CD14-positive monocyte (primary cell): Measurements from ENCODE around the gene HMGXB4. TPM values are rescaled to one million over a fixed set of nuclear protein-coding genes. Genes with fewer than 3 reads are reported as not detected.

Experiments
- DNase-seq, 3 donors: peaks; one replicate each; pipeline ENCODE4 v3.0.0-alpha.2; 2011 to 2022
- H2AFZ ChIP-seq: 2 replicates; pipeline ENCODE4 v1.6.0; 2012; ENCODE audit warnings: mild to moderate bottlenecking, low read depth, low read length, inconsistent platforms; ENCODE audit not compliant: insufficient read depth, poor library complexity, severe bottlenecking
- H3K27ac ChIP-seq, 2 donors: 1 replicate in 1 of 2; 2 replicates in 1 of 2; pipeline ENCODE4 v1.5.1; 2012 to 2013; ENCODE audit warnings: low read length in 2 of 2, control low read depth in 1 of 2, inconsistent platforms in 1 of 2, low read depth in 1 of 2, mild to moderate bottlenecking in 1 of 2
- H3K27me3 ChIP-seq, 2 donors: one replicate each; pipeline versions ENCODE4 v1.6.0 to v1.6.1; 2011 to 2013; ENCODE audit warnings: low read length in 2 of 2; ENCODE audit not compliant: control insufficient read depth in 2 of 2, insufficient read depth in 2 of 2
- H3K36me3 ChIP-seq, 2 donors: replicated peaks in 1 of 2; 1 replicate in 1 of 2; 2 replicates in 1 of 2; pipeline versions ENCODE4 v1.5.1 to v1.6.1; 2012 to 2013; ENCODE audit warnings: low read length in 2 of 2, control low read depth in 1 of 2, inconsistent platforms in 1 of 2, mild to moderate bottlenecking in 1 of 2; ENCODE audit not compliant: insufficient read depth in 2 of 2, control insufficient read depth in 1 of 2
- H3K4me1 ChIP-seq, 2 donors: 1 replicate in 1 of 2; 2 replicates in 1 of 2; pipeline versions ENCODE4 v1.5.1 to v1.6.1; 2012 to 2013; ENCODE audit warnings: low read length in 2 of 2, control low read depth in 1 of 2, inconsistent platforms in 1 of 2, mild to moderate bottlenecking in 1 of 2, moderate library complexity in 1 of 2; ENCODE audit not compliant: insufficient read depth in 2 of 2, control insufficient read depth in 1 of 2
- H3K4me2 ChIP-seq: replicated peaks from 2 replicates; pipeline ENCODE3; 2012; ENCODE audit warnings: low read length, moderate library complexity, mild to moderate bottlenecking; ENCODE audit not compliant: poor library complexity, severe bottlenecking; ENCODE audit errors: extremely low read depth
- H3K4me3 ChIP-seq, 3 experiments: fragments of 200-600 bp in 1 of 3; sonication (generic) in 1 of 3; replicated peaks in 1 of 3; 1 replicate in 2 of 3; 2 replicates in 1 of 3; pipeline ENCODE4 v1.5.1; 2011 to 2013; ENCODE audit warnings: low read length in 3 of 3, mild to moderate bottlenecking in 3 of 3, control low read depth in 2 of 3, low read depth in 2 of 3, inconsistent platforms in 1 of 3, moderate library complexity in 1 of 3
- H3K79me2 ChIP-seq: 2 replicates; pipeline ENCODE4 v1.6.0; 2012; ENCODE audit warnings: mild to moderate bottlenecking, control low read depth, inconsistent platforms, low read length, moderate library complexity; ENCODE audit not compliant: insufficient read depth
- H3K9ac ChIP-seq: 2 replicates; pipeline ENCODE4 v1.6.0; 2017; ENCODE audit warnings: low read length, mild to moderate bottlenecking; ENCODE audit not compliant: insufficient read depth, poor library complexity, severe bottlenecking
- H3K9me3 ChIP-seq, 2 donors: replicated peaks in 1 of 2; 1 replicate in 1 of 2; 2 replicates in 1 of 2; pipeline versions ENCODE4 v1.5.1 to v1.6.1; 2012 to 2013; ENCODE audit warnings: low read length in 2 of 2, control low read depth in 1 of 2; ENCODE audit not compliant: control insufficient read depth in 1 of 2, insufficient read depth in 1 of 2
- H4K20me1 ChIP-seq: 2 replicates; pipeline ENCODE4 v1.6.0; 2012; ENCODE audit warnings: mild to moderate bottlenecking, low read length, control low read depth, moderate library complexity; ENCODE audit not compliant: insufficient read depth
- H3K27ac Mint-ChIP-seq, 7 donors: one replicate each; pipeline ENCODE4 v1.8.0; 2020; ENCODE audit warnings: mild to moderate bottlenecking in 7 of 7, mixed read lengths in 7 of 7, moderate library complexity in 6 of 7, inconsistent platforms in 2 of 7
- H3K27me3 Mint-ChIP-seq, 3 donors: one replicate each; pipeline ENCODE4 v1.8.0; 2021 to 2022; ENCODE audit warnings: low read depth in 3 of 3, mild to moderate bottlenecking in 3 of 3, mixed read lengths in 3 of 3, moderate library complexity in 3 of 3, inconsistent platforms in 1 of 3
- H3K36me3 Mint-ChIP-seq, 2 donors: one replicate each; pipeline ENCODE4 v1.8.0; 2020; ENCODE audit warnings: mixed read lengths in 2 of 2, inconsistent platforms in 1 of 2, mild to moderate bottlenecking in 1 of 2
- H3K4me1 Mint-ChIP-seq: one replicate; pipeline ENCODE4 v1.8.0; 2020; ENCODE audit warnings: mild to moderate bottlenecking, mixed read lengths
- H3K4me3 Mint-ChIP-seq, 2 donors: one replicate each; pipeline ENCODE4 v1.8.0; 2020; ENCODE audit warnings: mild to moderate bottlenecking in 2 of 2, mixed read lengths in 2 of 2, moderate library complexity in 1 of 2
- H3K9me3 Mint-ChIP-seq, 7 donors: one replicate each; pipeline ENCODE4 v1.8.0; 2020 to 2022; ENCODE audit warnings: mixed read lengths in 7 of 7, mild to moderate bottlenecking in 6 of 7, moderate library complexity in 6 of 7, inconsistent platforms in 2 of 7
- CTCF ChIP-seq: fragments of 200-600 bp; IDR thresholded peaks from one replicate; pipeline ENCODE4 v1.8.0; 2022; ENCODE audit warnings: antibody characterized with exemption, mild to moderate bottlenecking
- WGBS: methylation state at CpG from one replicate; pipeline ENCODE4 v1.1.5; 2013; ENCODE audit warnings: missing lambda C conversion rate; ENCODE audit not compliant: insufficient coverage; 5-methylcytosine and 5-hydroxymethylcytosine counted together
- intact Hi-C, 2 donors: fragments of 100-400 bp; cut with micrococcal nuclease; formaldehyde crosslinking; loops; one replicate each; pipeline versions ENCODE4 v1.15.0 to v1.15.1; 2023
- polyA plus RNA-seq, 3 donors: library from polyadenylated mRNA; depleted of rRNA in 1 of 3; unstranded in 2 of 3; stranded (reverse) in 1 of 3; fragments of 300-500 nt in 2 of 3; fragments of >200 nt in 1 of 3; fragmentation: Illumina TruSeq in 2 of 3; gene quantifications; 1 replicate in 2 of 3; 2 replicates in 1 of 3; pipeline ENCODE4 v1.2.3, GENCODE V29; 2012 to 2021

Gene HMGXB4
- polyA plus RNA-seq, 3 donors: 6.3 to 11.4 (median 8.1) TPM

GRCh38 chr22:35330258-35330861 lies 73.1 kb downstream of the HMGXB4 start:
- H3K9ac ChIP-seq: peak overlapping the region; percentile 71
- H3K27me3 Mint-ChIP-seq: peaks cover 0 to 2% (median 1%) of the 10 kb centered on the region in 3 donors
- H3K4me1 Mint-ChIP-seq: peaks cover 62% of the 10 kb centered on the region
- peak overlapping the region; percentile 1 for H2AFZ ChIP-seq
- WGBS: 1% methylated on average over 15 of the region's 16 CpGs
- H3K4me3 Mint-ChIP-seq: peak overlapping the region; percentile 56 to 71
- H3K9me3 ChIP-seq: no peaks in the 10 kb centered on the region
- DNase-seq: peak; percentile 91 to 95 (median 95)
- peaks cover 4% of the 10 kb centered on the region for H3K79me2 ChIP-seq
- H3K36me3 ChIP-seq: peaks cover 69 to 76% of the 10 kb centered on the region in 2 donors
- peak overlapping the region; percentile 42 for H3K4me2 ChIP-seq
- H3K27ac Mint-ChIP-seq: peak overlapping the region; percentile 98 to 100 (median 99)
- peak overlapping the region; percentile 92 to 97 for H3K27ac ChIP-seq
- H3K36me3 Mint-ChIP-seq: peaks cover 91 to 99% of the 10 kb centered on the region in 2 donors
- no peaks in the 10 kb centered on the region for H3K9me3 Mint-ChIP-seq
- peak overlapping the region in 1 of 3 experiments; percentile 31 for H3K4me3 ChIP-seq
- peaks cover 49 to 50% of the 10 kb centered on the region in 2 donors for H3K4me1 ChIP-seq
- H3K27me3 ChIP-seq: no peaks in the 10 kb centered on the region
- no peak for TF ChIP-seq CTCF
- intact Hi-C loops: loop anchor here (1.0 to 5.0 kb wide), 3 partner anchors 29 to 47 kb away; partner anchors contain the start of gene TOM1 (in 1 of the 2)
- peaks cover 15% of the 10 kb centered on the region for H4K20me1 ChIP-seq

DNA sequence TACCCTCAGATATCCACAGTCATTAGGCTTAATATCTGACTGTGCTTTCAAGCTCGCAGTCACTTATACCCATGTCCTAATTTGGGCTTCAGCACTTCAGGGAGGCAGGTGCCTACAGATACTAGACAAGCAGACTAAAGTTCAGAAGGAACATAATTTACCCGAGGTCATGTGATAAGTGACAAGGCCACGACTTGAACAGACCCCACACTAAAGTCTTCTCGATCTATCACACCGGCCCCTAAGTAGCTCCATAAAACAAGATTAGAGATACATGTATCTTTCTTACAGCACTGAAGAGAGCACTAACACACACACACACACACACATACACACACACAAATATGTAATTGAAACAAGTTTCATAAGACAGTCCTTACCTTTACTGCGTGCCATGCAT lies 75.0 kb downstream of the HMGXB4 start:
- Histone ChIP-seq H3K27ac (no peak overlapping the region), H3K4me1 (peaks cover 44 to 45% of the 10 kb centered on the region in 2 donors), H3K4me3 (no peak overlapping the region), H3K27me3 (no peaks in the 10 kb centered on the region), H3K4me2 (no peak overlapping the region), H3K36me3 (peaks cover 68 to 76% of the 10 kb centered on the region in 2 donors), H3K9ac (no peak overlapping the region), H4K20me1 (peaks cover 27% of the 10 kb centered on the region), H3K79me2 (peaks cover 4% of the 10 kb centered on the region), H3K9me3 (no peaks in the 10 kb centered on the region), H2AFZ (no peak overlapping the region)
- H3K9me3 Mint-ChIP-seq: no peaks in the 10 kb centered on the region
- DNase-seq: no peak
- intact Hi-C loops: loop anchor here in 1 of 2 donors (5.0 kb wide), 1 partner anchor 35 kb away; the partner anchor contains the start of gene TOM1
- 100% methylated on average over 2 of the region's 6 CpGs for WGBS
- peaks cover 87 to 99% of the 10 kb centered on the region in 2 donors for H3K36me3 Mint-ChIP-seq
- H3K27me3 Mint-ChIP-seq: peaks cover 0 to 4% (median 1%) of the 10 kb centered on the region in 3 donors
- no peak overlapping the region for H3K4me3 Mint-ChIP-seq
- TF ChIP-seq CTCF: no peak
- H3K27ac Mint-ChIP-seq: peak overlapping the region in 3 of 7 donors; percentile 42 to 66 (median 49)
- peaks cover 56% of the 10 kb centered on the region for H3K4me1 Mint-ChIP-seq
